22Rv1 (cell line): ENCODE measurements around the gene CBY3.
"Not testable (repeated sequence)": the region's sequence is repeated elsewhere in the genome, so short reads cannot be mapped to it uniquely, and the experiment has no call there.

Source experiments
- ZFX ChIP-seq: fragments of 450-650 bp; IDR thresholded peaks from 2 replicates; pipeline ENCODE4 v1.6.1; 2017; ENCODE audit warnings: antibody characterized with exemption, borderline replicate concordance
- TF ChIP-seq, protein P1 (sequence below): fragments of 450-650 bp; IDR thresholded peaks from 2 replicates; pipeline ENCODE4 v1.5.1; 2017; ENCODE audit warnings: mild to moderate bottlenecking

GRCh38 chr5:179634370-179635172, 46.3 kb downstream of the CBY3 start:
- TF ChIP-seq, protein P1, sequence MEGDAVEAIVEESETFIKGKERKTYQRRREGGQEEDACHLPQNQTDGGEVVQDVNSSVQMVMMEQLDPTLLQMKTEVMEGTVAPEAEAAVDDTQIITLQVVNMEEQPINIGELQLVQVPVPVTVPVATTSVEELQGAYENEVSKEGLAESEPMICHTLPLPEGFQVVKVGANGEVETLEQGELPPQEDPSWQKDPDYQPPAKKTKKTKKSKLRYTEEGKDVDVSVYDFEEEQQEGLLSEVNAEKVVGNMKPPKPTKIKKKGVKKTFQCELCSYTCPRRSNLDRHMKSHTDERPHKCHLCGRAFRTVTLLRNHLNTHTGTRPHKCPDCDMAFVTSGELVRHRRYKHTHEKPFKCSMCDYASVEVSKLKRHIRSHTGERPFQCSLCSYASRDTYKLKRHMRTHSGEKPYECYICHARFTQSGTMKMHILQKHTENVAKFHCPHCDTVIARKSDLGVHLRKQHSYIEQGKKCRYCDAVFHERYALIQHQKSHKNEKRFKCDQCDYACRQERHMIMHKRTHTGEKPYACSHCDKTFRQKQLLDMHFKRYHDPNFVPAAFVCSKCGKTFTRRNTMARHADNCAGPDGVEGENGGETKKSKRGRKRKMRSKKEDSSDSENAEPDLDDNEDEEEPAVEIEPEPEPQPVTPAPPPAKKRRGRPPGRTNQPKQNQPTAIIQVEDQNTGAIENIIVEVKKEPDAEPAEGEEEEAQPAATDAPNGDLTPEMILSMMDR, result not testable (repeated sequence)
- not testable (repeated sequence) for TF ChIP-seq ZFX
